ENCODE data around the gene MEGF6. TPM values are rescaled to one million over a fixed set of nuclear protein-coding genes. Genes with fewer than 3 reads are reported as not detected.

Gene MEGF6
- total RNA-seq, 1 experiment from 2014 or later: 2.0 TPM

GRCh38 chr1:3603571-3604467 is 7.5 kb downstream of the MEGF6 start:
- no peaks in the 10 kb centered on the region for H3K4me1 ChIP-seq (replicated peaks)
- no peaks in the 10 kb centered on the region for H3K9me3 ChIP-seq (replicated peaks)
- H3K4me3 ChIP-seq: no peak overlapping the region
- peaks cover 25% of the 10 kb centered on the region for H3K27me3 ChIP-seq (replicated peaks)
- H3K36me3 ChIP-seq: no peaks in the 10 kb centered on the region
- no peak overlapping the region for H3K27ac ChIP-seq
- DNase-seq (ENCODE audit: low read depth in 1 of 2, low spot score in 2 of 2): no peak

DNA sequence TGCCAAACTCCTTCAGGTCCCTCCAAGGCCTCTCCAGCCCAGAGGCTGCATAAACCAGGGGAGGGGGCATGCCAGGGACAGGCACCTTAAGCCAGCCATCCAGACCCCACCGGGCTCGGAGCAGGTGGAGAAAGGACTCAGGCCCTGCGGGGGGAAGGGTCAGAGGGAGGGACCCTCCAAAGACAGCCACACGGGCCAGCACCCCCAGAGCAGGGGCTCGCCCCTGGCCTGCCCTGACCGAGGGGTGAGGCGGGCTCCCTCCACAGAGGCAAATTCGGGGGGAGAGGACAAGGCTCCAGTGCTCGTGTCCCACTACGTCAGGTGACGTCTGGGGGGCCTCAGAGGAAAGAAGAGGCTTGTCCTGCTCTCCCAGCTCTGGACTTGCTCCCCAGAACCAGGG is 8.2 kb downstream of the MEGF6 start:
- H3K9me3 ChIP-seq (replicated peaks): no peaks in the 10 kb centered on the region
- H3K4me3 ChIP-seq: no peak overlapping the region
- DNase-seq (ENCODE audit: low read depth in 1 of 2, low spot score in 2 of 2): no peak
- no peak overlapping the region for H3K27ac ChIP-seq
- H3K27me3 ChIP-seq (replicated peaks): peaks cover 26% of the 10 kb centered on the region
- H3K4me1 ChIP-seq (replicated peaks): no peaks in the 10 kb centered on the region
- no peaks in the 10 kb centered on the region for H3K36me3 ChIP-seq

GRCh38 chr1:3602375-3602774 is 8.9 kb downstream of the MEGF6 start:
- Histone ChIP-seq H3K9me3 (replicated peaks) (no peaks in the 10 kb centered on the region), H3K4me1 (replicated peaks) (no peaks in the 10 kb centered on the region), H3K4me3 (no peak overlapping the region), H3K36me3 (no peaks in the 10 kb centered on the region), H3K27ac (no peak overlapping the region), H3K27me3 (replicated peaks) (peaks cover 33% of the 10 kb centered on the region)
- no peak for DNase-seq (ENCODE audit: low read depth in 1 of 2, low spot score in 2 of 2)

- Histone ChIP-seq H3K27ac (no peak overlapping the region), H3K4me1 (replicated peaks) (no peaks in the 10 kb centered on the region), H3K9me3 (replicated peaks) (no peaks in the 10 kb centered on the region), H3K27me3 (replicated peaks) (peaks cover 33% of the 10 kb centered on the region), H3K36me3 (no peaks in the 10 kb centered on the region), H3K4me3 (no peak overlapping the region)
- DNase-seq (ENCODE audit: low read depth in 1 of 2, low spot score in 2 of 2): no peak
Observed at GRCh38 chr1:3601743-3602142, 9.6 kb downstream of the MEGF6 start.

DNA sequence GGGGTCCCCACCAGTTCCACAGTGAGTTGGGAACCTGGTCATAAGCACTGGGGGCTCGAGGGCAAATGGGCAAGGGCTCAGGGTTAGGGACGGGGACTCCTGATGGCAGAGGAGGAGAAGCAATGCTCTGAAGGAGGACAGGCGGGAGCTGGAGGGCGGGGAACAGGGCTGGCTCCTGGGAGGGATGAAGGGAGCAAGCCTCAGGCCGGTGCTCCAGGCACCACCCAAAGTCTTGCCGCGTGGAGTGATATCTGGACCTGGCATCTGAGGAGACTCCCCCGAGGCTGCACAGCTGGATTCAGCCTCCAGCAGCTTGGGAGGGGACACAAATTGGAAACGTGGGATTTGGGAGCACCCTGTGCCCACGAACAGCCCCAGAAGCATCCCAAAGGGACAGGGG is 11.0 kb downstream of the MEGF6 start:
- H3K36me3 ChIP-seq: no peaks in the 10 kb centered on the region
- no peak for DNase-seq (ENCODE audit: low read depth in 1 of 2, low spot score in 2 of 2)
- H3K27ac ChIP-seq: no peak overlapping the region
- no peak overlapping the region for H3K4me3 ChIP-seq
- peaks cover 36% of the 10 kb centered on the region for H3K27me3 ChIP-seq (replicated peaks)
- no peaks in the 10 kb centered on the region for H3K4me1 ChIP-seq (replicated peaks)
- H3K9me3 ChIP-seq (replicated peaks): no peaks in the 10 kb centered on the region

DNA sequence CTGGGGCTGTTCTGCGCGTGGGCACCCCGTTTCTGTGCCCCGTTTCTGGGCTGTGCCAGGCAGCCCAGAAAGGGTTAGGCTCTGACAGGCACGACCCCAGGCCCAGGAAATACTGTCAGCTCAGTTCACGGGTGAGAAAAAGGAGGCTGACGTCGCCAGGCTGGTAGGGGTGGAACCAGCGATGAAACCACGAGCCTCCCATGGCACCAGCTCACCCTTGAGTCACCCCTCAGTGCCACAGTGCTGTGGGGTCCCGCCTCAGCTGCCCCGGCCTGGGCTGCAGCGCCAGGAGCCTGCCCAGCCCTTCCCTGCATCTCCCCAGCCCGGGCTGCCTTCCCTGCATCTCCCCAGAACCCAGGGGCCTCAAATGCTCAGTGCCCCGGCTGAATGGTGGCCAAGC is 11.5 kb downstream of the MEGF6 start:
- Histone ChIP-seq H3K4me3 (no peak overlapping the region), H3K36me3 (no peaks in the 10 kb centered on the region), H3K4me1 (replicated peaks) (no peaks in the 10 kb centered on the region), H3K27ac (no peak overlapping the region), H3K27me3 (replicated peaks) (peaks cover 36% of the 10 kb centered on the region), H3K9me3 (replicated peaks) (no peaks in the 10 kb centered on the region)
- no peak for DNase-seq (ENCODE audit: low read depth in 1 of 2, low spot score in 2 of 2)

- H3K4me1 ChIP-seq (replicated peaks): no peaks in the 10 kb centered on the region
- no peaks in the 10 kb centered on the region for H3K9me3 ChIP-seq (replicated peaks)
- no peaks in the 10 kb centered on the region for H3K36me3 ChIP-seq
- peaks cover 36% of the 10 kb centered on the region for H3K27me3 ChIP-seq (replicated peaks)
- no peak for DNase-seq (ENCODE audit: low read depth in 1 of 2, low spot score in 2 of 2)
- no peak overlapping the region for H3K27ac ChIP-seq
- H3K4me3 ChIP-seq: no peak overlapping the region
Observed at GRCh38 chr1:3599286-3599811, 12.0 kb downstream of the MEGF6 start.

DNA sequence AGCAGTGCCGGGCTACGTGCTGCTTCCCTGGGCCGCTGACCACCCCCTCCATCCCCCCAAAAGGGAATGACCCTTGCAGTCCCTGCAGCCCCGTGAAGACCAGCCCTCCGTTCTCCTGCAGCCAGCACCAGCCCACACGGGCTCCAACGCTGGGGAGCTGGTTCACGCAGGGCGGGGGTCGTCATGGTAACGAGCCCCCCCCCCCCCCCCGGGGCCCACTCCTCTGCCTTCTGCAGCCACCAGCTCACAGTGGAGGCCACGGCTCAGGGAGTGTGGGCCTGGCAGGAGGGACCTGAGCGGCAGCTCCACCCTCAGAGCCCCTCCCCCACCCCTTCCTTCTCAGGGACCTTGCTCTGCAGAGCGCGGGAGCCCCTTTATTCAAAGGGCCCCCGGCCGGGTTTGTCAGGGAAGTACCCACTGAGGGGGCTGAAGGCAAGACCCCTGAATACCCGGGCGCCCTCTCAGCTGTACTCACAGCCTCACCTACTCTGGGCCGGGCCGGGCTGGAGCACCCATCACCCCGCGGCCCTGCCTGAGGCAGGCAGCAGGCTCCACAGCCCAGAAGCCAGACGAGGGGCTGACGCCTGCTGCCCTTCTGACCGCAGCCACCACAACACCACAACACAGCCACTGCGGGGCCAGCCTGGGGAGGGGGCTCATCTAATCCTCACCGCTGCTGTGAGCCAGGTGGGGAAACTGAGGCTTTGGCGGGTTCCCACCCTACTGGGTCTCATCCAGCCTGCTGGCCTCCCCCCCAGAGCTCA is 12.6 kb downstream of the MEGF6 start:
- DNase-seq (ENCODE audit: low read depth in 1 of 2, low spot score in 2 of 2): no peak
- Histone ChIP-seq H3K27me3 (replicated peaks) (peaks cover 40% of the 10 kb centered on the region), H3K36me3 (no peaks in the 10 kb centered on the region), H3K4me1 (replicated peaks) (no peaks in the 10 kb centered on the region), H3K9me3 (replicated peaks) (no peaks in the 10 kb centered on the region), H3K27ac (no peak overlapping the region), H3K4me3 (no peak overlapping the region)

DNA sequence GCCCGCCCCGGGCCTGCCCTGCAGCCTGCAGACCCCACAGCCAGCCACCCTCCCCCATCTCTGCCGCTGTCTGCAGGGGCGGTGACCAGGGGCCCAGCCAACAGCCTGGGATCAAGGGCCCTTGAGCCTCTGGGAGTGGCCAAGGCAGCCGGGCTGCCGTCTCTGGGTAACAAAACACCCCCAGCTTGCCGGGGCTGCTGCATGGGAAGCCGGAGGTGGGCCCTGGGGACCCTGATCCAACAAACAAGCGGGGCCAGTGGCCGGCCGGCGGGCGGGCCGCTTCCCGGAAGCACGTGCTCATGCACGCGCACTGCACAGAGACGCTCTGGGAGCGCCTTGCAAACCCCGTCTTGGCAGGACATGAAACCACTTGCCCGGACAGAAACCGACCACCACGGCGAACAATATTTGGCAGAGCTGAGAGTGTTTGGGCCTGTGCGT is 13.2 kb downstream of the MEGF6 start:
- Histone ChIP-seq H3K4me1 (replicated peaks) (no peaks in the 10 kb centered on the region), H3K4me3 (no peak overlapping the region), H3K27ac (no peak overlapping the region), H3K9me3 (replicated peaks) (no peaks in the 10 kb centered on the region), H3K27me3 (replicated peaks) (peaks cover 40% of the 10 kb centered on the region), H3K36me3 (no peaks in the 10 kb centered on the region)
- DNase-seq (ENCODE audit: low read depth in 1 of 2, low spot score in 2 of 2): no peak

DNA sequence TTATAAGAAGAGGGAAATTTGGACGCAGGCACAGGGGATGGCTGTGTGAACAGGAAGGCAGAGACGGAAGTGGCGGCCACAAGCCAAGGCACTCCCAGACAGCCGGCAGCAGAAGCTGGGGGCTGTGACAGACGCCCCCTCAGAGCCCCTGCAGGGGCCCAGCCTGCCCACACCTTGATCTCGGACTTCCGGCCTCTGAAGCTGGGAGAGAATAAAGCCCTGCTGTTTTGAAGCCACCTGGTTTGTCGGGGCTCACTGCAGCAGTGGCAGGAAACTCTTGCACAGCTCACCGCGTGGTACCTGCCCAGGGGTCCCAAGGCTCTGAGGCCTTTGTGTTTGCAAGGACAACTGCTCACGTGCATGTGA is 13.7 kb downstream of the MEGF6 start:
- Histone ChIP-seq H3K27me3 (replicated peaks) (peaks cover 40% of the 10 kb centered on the region), H3K27ac (no peak overlapping the region), H3K36me3 (no peaks in the 10 kb centered on the region), H3K9me3 (replicated peaks) (no peaks in the 10 kb centered on the region), H3K4me1 (replicated peaks) (no peaks in the 10 kb centered on the region), H3K4me3 (no peak overlapping the region)
- no peak for DNase-seq (ENCODE audit: low read depth in 1 of 2, low spot score in 2 of 2)

DNA sequence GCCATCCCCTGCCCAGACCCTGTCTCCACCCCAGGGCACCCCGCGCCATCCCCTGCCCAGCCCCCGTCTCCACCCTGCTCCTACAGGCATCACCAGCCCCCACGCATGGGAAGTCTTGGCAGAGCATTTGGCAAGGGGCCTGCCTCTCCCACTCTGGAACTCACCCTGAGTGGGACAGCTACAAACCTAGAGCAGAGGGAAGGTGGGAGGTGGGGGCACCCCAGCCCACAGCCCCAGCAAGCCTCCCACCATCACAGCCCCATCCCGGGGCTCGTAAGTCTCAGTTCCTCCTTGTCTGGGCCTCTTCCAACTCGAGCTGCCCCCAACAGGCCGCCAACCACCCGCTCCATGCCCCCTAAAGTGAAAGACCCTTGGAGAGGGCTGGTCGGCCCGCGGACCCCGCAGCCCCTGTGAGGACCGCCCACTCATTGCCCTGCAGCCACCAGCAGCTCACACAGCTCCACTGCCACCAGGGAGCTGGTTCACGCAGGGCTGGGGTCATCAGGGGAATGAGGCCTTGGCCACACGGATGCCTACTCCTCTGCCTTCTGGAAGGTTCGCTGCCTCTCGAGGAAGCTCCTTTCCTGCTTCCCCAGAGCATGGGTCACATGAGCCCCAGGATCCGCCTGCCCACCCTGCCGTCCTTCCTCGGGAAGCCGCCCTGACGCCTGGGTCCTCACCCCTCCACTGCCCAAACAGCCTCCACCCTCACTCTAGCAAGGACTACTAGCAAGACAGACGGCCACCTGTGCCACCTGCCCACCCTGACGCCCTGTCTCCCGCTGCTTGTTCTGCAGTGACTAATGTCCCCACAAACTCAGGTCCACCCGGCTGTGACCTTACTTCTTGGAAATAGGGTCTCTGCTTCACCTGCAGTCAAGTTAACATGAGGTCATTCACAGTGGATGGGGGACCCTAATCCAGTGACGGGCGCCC is 14.4 kb downstream of the MEGF6 start:
- H3K36me3 ChIP-seq: no peaks in the 10 kb centered on the region
- no peak overlapping the region for H3K4me3 ChIP-seq
- no peaks in the 10 kb centered on the region for H3K4me1 ChIP-seq (replicated peaks)
- DNase-seq (ENCODE audit: low read depth in 1 of 2, low spot score in 2 of 2): no peak
- no peaks in the 10 kb centered on the region for H3K9me3 ChIP-seq (replicated peaks)
- no peak overlapping the region for H3K27ac ChIP-seq
- peaks cover 40% of the 10 kb centered on the region for H3K27me3 ChIP-seq (replicated peaks)

- H3K36me3 ChIP-seq: no peaks in the 10 kb centered on the region
- H3K27ac ChIP-seq: no peak overlapping the region
- no peak overlapping the region for H3K4me3 ChIP-seq
- H3K4me1 ChIP-seq (replicated peaks): no peaks in the 10 kb centered on the region
- no peak for DNase-seq (ENCODE audit: low read depth in 1 of 2, low spot score in 2 of 2)
- H3K27me3 ChIP-seq (replicated peaks): peaks cover 35% of the 10 kb centered on the region
- H3K9me3 ChIP-seq (replicated peaks): no peaks in the 10 kb centered on the region
Observed at GRCh38 chr1:3595949-3596348, 15.4 kb downstream of the MEGF6 start.

DNA sequence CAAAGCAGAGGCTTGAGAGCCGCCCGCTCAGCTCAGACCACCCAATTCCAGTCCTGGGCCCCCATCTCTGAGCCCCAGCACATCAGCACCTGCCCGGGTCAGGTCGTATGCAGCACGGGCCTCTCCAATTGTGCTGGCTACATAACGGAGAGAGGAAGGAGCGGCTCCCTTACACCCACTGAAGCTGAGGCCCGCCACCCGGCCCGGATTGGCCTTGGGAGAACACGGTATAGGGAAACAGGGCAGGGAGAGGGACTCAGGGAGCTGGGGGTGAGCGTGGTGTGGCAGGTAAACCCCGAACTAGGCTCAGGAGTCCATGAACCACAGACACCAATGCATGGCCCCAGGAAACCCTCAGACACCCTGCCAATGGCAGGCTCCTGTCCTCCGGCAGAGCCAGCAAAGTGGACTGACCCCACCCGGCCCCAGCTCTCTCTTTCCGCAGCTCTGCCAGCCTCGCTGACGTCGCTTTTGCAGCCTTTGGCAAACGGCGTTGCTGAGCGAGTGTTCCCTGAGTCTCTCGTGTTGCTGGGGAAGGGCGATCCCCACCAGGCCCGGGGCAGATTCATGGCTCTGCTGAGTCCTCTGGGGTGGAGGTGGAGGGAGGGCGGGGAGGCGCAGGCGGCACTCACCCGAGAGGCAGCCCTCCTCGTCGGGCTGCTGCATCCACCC is 16.5 kb downstream of the MEGF6 start:
- Histone ChIP-seq H3K4me3 (no peak overlapping the region), H3K36me3 (no peaks in the 10 kb centered on the region), H3K4me1 (replicated peaks) (no peaks in the 10 kb centered on the region), H3K9me3 (replicated peaks) (no peaks in the 10 kb centered on the region), H3K27ac (no peak overlapping the region), H3K27me3 (replicated peaks) (peaks cover 29% of the 10 kb centered on the region)
- no peak for DNase-seq (ENCODE audit: low read depth in 1 of 2, low spot score in 2 of 2)
